Stimulated activated CD8-positive, alpha-beta memory T cell treated with anti-CD3 and anti-CD28 coated beads, Interleukin-2, amount 100 ng/mL, for 48 hours (primary cell): ENCODE measurements around the gene SLC6A16.
"Not testable (repeated sequence)": the region's sequence is repeated elsewhere in the genome, so short reads cannot be mapped to it uniquely, and the experiment has no call there.

ENCODE experiments used
- DNase-seq, 2 donors: peaks; one replicate each; pipeline ENCODE4 v3.0.0-alpha.2; 2020; ENCODE audit warnings: low read depth in 2 of 2

Gene SLC6A16

DNA sequence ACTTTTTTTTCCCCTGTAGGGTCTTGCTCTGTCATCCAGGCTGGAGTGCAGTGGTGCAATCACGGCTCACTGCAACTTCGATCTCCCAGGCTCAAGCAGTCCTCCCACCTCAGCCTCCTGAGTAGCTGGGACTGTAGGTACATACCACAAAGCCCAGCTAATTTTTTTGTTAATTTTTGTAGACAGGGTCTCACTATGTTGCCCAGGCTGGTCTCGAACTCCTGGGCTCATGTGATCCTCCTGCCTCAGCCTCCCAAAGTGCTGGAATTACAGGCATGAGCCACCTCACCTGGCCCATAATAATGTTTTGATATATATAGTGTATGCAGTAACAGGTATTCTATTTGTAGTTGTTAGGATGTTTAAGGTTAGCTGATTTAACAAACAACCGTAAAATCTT is 6.2 kb upstream of the SLC6A16 start:
- not testable (repeated sequence) for DNase-seq

GRCh38 chr19:49328741-49329140 is 3.8 kb upstream of the SLC6A16 start:
- DNase-seq: no peak

DNA sequence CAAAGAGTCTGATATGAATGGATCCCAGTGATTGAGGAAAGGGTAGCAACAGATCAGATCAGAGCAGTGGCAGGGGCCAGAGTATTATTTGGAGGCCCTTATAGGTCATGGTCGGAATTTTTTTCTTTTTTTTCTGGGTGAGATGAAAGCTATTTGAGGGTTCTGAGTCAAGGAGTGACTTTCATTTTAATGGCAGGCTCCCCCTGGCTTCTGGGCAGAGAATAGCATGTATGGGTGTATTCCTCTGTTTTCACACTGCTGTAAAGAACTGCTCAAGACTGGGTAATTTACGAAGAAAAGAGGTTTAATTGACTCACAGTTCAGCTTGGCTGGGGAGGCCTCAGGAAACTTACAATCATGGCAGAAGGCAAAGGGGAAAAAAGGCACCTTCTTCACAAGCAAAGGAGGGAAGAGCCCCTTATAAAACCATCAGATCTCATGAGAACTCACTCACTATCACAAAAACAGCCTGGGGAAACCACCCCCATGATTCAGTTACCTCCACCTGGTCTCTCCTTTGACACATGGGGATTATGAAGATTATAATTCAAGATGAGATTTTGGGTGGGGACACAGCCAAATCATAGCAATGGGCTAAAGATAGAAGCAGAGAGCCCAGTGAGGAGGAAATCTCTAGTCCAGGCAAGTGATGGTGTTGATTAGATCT is 3.0 kb upstream of the SLC6A16 start:
- DNase-seq: no peak

DNA sequence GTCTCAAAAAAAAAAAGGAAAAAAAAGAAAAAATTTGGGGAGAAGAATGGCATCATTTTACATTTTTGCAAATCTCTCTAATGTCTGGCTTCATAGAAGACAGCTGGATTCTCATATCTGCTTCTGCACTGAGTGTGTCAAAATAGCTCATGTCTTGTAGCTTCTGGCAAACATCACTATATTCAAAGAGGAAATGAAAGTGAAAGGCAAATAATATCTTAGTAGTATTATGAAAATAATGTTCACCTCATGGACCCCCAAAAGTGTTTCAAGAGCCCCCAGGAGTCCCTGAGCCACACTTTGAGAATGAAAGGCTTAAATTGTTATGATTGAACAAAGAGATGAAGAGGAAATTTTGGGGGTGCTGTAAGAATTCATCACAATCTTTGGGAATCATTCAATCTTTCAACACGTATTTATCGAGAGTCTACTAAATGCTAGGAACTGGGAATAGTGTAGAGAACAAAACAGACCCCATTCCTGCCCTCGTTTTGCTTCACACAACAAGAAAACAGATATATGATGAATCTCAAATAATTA is 1.2 kb upstream of the SLC6A16 start:
- no peak for DNase-seq

GRCh38 chr19:49325756-49326155 is 765 bp upstream of the SLC6A16 start:
- not testable (repeated sequence) for DNase-seq

- no peak for DNase-seq
Measured at GRCh38 chr19:49318296-49318695, 6.7 kb downstream of the SLC6A16 start.

DNA sequence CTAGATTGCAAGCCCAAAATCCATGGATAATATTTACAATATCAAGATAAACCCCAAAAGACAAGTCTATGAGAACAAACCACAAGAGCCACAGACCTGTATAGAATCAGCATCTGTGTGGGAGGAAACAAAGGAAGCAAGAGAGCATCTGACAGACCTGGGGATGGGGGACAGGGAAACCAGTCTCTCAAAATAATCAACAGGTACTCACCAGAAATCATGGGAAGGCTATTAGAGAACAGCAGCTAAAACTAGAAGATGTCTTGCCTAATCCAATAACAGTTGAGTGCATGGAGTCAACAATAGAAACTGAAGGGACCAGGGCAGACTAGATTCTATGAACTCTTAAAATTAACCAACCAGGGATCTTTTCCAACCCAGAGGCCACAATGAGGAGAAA is 8.7 kb downstream of the SLC6A16 start:
- DNase-seq: no peak

- no peak for DNase-seq
Measured at GRCh38 chr19:49315111-49315510, 9.9 kb downstream of the SLC6A16 start.

DNA sequence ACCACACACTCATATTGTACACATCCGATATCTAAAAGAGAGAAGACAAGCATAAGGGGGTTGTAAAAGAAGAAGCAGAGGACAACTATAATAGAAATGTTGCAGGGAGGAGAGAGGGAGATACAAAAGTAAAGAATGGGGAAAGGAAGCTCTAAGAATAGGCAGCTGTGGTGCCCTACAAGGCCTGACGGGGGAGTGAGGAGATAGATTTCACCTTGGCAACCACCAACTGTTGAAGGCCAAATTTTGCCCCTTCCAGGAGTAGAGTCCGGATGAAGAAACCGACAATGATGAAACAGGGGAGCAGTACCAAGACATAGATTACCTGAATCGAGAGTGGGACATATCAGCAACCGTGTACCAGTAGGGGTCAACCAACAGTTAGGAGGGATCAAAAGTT is 15.9 kb downstream of the SLC6A16 start:
- no peak for DNase-seq

GRCh38 chr19:49306734-49307133 is 18.3 kb downstream of the SLC6A16 start:
- DNase-seq: not testable (repeated sequence)

DNA sequence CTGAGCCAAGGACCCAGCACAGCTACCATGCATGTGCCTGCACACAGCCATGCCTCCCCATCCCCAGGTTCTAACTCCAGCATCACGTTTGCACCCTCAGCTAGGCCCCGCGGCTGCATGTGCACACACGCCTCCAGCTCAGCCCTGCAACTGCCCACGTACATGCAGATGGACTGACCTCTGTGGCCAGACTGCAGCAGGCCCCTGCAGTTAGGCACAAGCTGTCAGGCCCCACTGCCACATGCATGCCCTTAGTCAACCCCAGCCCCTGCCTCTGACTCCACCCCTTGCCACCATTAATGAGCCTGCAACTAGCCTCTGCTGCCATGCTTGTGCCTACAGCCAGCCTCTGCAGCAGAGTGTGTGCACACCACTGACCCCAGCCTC is 23.1 kb downstream of the SLC6A16 start:
- DNase-seq: no peak

DNA sequence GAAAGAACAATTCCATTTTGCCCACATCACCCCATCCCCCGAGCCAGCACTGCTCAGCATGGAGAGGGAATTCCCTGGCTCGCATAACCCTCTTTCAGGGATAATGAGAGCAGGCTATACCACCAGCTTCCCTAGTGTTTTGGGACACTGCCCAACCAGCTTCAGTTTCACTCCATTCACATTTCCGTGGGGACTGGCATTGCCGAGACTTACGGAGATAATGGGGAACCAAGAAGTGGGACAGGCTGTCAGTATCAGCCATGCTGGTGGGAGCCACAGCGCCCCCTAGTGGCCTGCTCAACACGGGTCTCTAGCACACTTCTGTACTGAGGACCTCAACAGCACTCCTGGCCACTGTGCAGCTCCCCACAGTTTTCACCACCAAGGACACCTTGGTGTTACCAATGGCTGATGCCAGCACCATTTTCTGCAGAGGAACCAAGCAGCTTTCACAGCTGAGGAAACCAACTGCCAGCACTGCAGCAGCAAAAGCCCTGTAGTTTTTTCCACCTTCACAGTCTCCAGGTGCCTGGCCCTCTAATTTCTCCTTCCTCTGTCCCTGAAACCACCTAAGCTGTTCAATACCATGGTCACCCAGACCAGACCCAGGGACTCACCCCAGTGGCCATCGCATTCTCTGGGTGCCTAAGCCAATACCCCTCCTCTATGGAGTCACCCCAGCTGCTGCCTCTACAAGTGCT is 23.7 kb downstream of the SLC6A16 start:
- DNase-seq: peak; percentile 74 to 84

GRCh38 chr19:49298653-49299052 is 26.3 kb downstream of the SLC6A16 start:
- DNase-seq: not testable (repeated sequence)

- no peak for DNase-seq
Measured at GRCh38 chr19:49297403-49297802, 27.6 kb downstream of the SLC6A16 start.

- no peak for DNase-seq
Measured at GRCh38 chr19:49295208-49295880, 29.6 kb downstream of the SLC6A16 start.

DNA sequence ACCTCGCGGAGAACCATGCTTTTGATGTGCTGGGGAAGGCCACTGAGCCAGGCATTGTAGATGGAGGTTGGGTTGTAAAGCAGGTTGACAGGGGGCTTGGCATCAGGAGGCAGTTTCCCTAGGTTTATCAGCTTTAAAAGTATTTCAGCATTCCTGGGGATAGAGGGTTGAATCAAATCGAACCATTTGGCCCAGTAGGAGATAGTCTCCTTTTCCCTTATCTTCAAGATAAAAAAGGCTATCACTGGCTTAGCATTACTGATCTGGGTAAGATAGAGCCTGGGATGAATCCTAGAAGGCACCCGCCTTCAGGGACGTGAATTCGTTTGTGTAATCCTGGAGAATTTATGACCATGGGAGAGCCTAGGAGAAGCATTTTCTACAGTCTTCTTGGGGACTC is 30.6 kb downstream of the SLC6A16 start:
- no peak for DNase-seq

DNA sequence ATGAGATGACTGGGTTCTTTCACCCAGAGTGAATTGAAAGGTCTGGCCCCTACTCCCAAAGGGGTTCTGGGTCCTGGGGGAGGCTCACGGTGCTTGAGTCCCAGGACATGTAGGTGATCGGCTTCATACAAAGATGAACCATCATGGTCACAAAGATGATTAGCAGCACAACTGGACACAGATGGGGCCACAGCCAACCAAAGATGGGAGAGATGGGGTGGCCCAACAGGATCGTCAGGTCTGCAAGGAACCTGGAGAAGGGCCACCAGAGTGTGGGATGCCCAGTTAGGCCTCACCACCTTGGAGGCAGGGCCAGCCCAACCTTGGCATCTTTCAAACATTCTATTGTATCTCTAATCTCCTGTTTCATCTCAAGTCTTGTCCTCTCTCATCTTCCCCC is 34.5 kb downstream of the SLC6A16 start:
- DNase-seq: no peak

DNA sequence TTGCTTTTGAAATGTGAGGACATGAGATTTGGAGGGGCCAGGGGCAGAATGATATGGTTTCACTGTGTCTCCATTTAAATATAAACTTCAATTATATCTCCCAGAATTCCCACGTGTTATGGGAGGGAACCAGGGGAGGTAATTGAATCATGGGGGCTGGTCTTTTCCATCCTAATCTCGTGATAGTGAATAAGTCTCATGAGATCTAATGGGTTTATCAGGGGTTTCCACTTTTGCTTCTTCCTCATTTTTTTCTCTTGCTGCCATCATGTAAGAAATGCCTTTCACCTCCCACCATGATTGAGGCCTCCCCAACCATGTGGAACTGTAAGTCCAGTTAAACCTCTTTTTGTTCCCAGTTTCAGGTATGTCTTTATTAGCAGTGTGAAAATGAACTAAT is 35.7 kb downstream of the SLC6A16 start:
- DNase-seq: not testable (repeated sequence)

DNA sequence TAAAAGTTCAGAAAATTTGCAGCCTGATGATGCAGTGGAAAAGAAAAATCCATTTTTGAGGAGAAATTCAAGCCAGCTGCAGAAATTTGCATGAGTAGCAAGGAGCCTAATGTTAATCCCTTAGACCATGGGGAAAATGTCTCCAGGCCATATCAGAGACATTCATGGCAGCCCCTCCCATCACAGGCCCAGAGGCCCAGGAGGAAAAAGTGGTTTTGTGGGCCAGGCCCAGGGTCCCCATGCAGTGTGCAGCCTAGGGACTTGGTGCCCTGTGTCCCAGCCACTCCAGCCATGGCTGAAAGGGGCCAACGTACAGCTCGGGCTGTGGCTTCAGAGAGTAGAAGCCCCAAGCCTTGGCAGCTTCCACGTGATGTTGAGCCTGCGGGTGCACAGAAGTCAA is 36.8 kb downstream of the SLC6A16 start:
- not testable (repeated sequence) for DNase-seq

- DNase-seq: no peak
Measured at GRCh38 chr19:49287141-49287770, 37.7 kb downstream of the SLC6A16 start.

DNA sequence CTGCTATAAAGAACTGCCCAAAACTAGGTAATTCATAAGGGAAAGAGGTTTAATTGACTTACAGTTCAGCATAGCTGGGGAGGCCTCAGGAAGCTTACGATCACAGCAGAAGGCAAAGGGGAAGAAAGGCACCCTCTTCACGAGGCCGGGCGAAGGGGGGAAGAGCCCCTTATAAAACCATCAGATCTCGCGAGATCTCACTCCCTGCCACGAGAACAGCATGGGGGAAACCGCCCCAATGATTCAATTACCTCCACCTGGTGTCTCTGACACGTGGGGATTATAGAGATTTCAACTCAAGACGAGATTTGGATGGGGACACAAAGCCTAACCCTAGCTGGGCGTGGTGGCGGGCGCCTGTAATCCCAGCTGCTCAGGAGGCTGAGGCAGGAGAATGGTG is 42.8 kb downstream of the SLC6A16 start:
- no peak for DNase-seq

GRCh38 chr19:49272204-49272603 is 52.8 kb downstream of the SLC6A16 start:
- no peak for DNase-seq
